ENCODE data around the gene ORC3.
"Not testable (repeated sequence)": the region's sequence is repeated elsewhere in the genome, so short reads cannot be mapped to it uniquely, and the experiment has no call there.

ORC3 gene

DNA sequence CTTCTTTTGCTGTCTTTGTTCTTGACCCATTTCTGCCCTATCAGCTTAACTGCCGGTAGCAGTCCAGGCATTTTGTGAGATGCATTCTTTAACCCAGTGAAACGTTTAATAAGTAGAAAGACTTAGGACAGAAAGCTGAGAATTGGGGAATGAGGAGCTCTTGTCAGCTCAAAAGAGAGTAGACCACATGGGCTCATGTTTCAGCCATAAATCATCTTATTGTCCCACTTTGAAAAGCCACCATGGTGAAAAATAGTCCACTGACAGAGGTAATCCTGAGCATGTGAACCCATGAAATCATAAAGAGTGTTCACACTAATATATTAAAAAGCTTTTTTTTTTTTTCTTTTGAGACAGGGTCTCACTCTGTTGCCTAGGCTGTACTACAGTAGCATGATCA is 16.3 kb downstream of the ORC3 start:
- H3K27me3 ChIP-seq (ENCODE audit: control insufficient read depth, insufficient read depth, low read length): no peaks in the 10 kb centered on the region
- peaks cover 36% of the 10 kb centered on the region for H3K36me3 ChIP-seq (ENCODE audit: control insufficient read depth, low read depth, low read length)
- H3K27ac ChIP-seq (ENCODE audit: low read length): no peak overlapping the region
- H3K4me3 ChIP-seq (ENCODE audit: low read length): no peak overlapping the region
- no peaks in the 10 kb centered on the region for H3K9me3 ChIP-seq (ENCODE audit: control insufficient read depth, low read depth, low read length)
- H3K4me1 ChIP-seq (ENCODE audit: control insufficient read depth, low read depth, low read length): peaks cover 20% of the 10 kb centered on the region
- H3K9ac ChIP-seq (ENCODE audit: low read length): no peak overlapping the region

- no peak overlapping the region for H3K9ac ChIP-seq (ENCODE audit: low read length)
- no peak overlapping the region for H3K4me3 ChIP-seq (ENCODE audit: low read length)
- peaks cover 9% of the 10 kb centered on the region for H3K4me1 ChIP-seq (ENCODE audit: control insufficient read depth, low read depth, low read length)
- H3K27me3 ChIP-seq (ENCODE audit: control insufficient read depth, insufficient read depth, low read length): no peaks in the 10 kb centered on the region
- H3K36me3 ChIP-seq (ENCODE audit: control insufficient read depth, low read depth, low read length): peaks cover 48% of the 10 kb centered on the region
- no peak overlapping the region for H3K27ac ChIP-seq (ENCODE audit: low read length)
- no peaks in the 10 kb centered on the region for H3K9me3 ChIP-seq (ENCODE audit: control insufficient read depth, low read depth, low read length)
Measured at GRCh38 chr6:87608802-87609201, 18.9 kb downstream of the ORC3 start.

DNA sequence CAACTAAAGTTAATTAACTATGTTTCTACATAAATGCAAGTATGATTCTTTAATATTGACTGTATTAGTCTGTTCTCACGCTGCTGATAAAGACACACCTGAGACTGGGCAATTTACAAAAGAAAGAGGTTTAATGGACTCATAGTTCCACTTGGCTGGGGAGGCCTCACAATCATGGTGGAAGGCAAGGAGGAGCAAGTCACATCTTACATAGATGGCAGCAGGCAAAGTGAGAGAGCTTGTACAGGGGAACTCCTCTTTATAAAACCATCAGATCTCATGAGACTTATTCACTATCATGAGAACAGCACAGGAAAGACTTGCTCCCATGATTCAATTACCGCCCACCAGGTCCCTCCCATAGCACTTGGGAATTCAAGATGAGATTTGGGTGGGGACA is 23.1 kb downstream of the ORC3 start:
- H3K9me3 ChIP-seq (ENCODE audit: control insufficient read depth, low read depth, low read length); H3K27me3 ChIP-seq (ENCODE audit: control insufficient read depth, insufficient read depth, low read length); H3K27ac ChIP-seq (ENCODE audit: low read length); H3K4me1 ChIP-seq (ENCODE audit: control insufficient read depth, low read depth, low read length); H3K9ac ChIP-seq (ENCODE audit: low read length); H3K4me3 ChIP-seq (ENCODE audit: low read length): not testable (repeated sequence)
- peaks cover 47% of the 10 kb centered on the region for H3K36me3 ChIP-seq (ENCODE audit: control insufficient read depth, low read depth, low read length)

GRCh38 chr6:87617405-87617804 is 27.5 kb downstream of the ORC3 start:
- peaks cover 28% of the 10 kb centered on the region for H3K36me3 ChIP-seq (ENCODE audit: control insufficient read depth, low read depth, low read length)
- H3K9me3 ChIP-seq (ENCODE audit: control insufficient read depth, low read depth, low read length): no peaks in the 10 kb centered on the region
- H3K4me3 ChIP-seq (ENCODE audit: low read length): no peak overlapping the region
- H3K4me1 ChIP-seq (ENCODE audit: control insufficient read depth, low read depth, low read length): no peaks in the 10 kb centered on the region
- H3K27me3 ChIP-seq (ENCODE audit: control insufficient read depth, insufficient read depth, low read length): no peaks in the 10 kb centered on the region
- no peak overlapping the region for H3K9ac ChIP-seq (ENCODE audit: low read length)
- no peak overlapping the region for H3K27ac ChIP-seq (ENCODE audit: low read length)

DNA sequence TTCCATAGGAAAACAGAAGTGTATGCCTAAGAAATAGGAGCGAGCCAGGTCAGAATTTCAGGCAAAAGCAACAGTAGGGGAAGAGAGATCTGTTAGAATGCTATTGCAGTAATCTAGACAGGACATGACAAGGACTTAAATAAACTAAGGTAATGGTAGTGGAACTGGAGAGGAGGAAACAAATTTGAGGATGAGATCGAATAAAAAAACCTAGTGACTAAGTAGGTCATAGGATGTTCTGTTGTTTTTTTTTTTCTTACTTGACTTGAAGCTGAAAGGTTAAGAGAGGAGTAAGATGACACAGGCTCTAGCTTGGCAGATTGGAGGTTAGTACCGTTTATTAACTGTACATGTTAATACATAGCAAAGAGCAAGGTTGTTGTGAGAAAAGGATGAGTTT is 28.6 kb downstream of the ORC3 start:
- no peaks in the 10 kb centered on the region for H3K9me3 ChIP-seq (ENCODE audit: control insufficient read depth, low read depth, low read length)
- no peak overlapping the region for H3K9ac ChIP-seq (ENCODE audit: low read length)
- H3K36me3 ChIP-seq (ENCODE audit: control insufficient read depth, low read depth, low read length): peaks cover 25% of the 10 kb centered on the region

DNA sequence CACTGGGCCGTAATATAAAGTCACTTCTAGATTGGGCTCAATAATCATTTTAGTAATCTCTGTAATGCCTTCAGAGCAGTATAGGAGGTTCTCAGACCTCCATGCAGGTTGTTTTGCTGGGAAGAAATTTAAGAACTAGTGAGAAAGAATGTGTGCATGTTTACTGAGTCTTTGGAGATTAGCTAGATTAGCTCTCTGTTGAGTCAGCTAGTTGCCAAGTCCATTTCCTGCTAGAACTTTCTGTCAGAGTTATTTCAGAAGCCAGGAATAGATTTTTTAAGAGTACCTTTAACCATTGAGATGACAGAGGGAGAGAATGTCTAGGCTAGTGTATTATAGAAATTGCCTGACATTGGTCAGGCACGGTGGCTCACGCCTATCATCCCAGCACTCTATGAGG is 33.3 kb downstream of the ORC3 start:
- H3K4me3 ChIP-seq (ENCODE audit: low read length): no peak overlapping the region
- peaks cover 23% of the 10 kb centered on the region for H3K36me3 ChIP-seq (ENCODE audit: control insufficient read depth, low read depth, low read length)
- no peaks in the 10 kb centered on the region for H3K9me3 ChIP-seq (ENCODE audit: control insufficient read depth, low read depth, low read length)
- no peak overlapping the region for H3K27ac ChIP-seq (ENCODE audit: low read length)
- H3K27me3 ChIP-seq (ENCODE audit: control insufficient read depth, insufficient read depth, low read length): no peaks in the 10 kb centered on the region
- no peaks in the 10 kb centered on the region for H3K4me1 ChIP-seq (ENCODE audit: control insufficient read depth, low read depth, low read length)
- no peak overlapping the region for H3K9ac ChIP-seq (ENCODE audit: low read length)

More for the DNA sequence above, 28.6 kb downstream of the ORC3 start:
- H3K27ac ChIP-seq (ENCODE audit: low read length): no peak overlapping the region
- no peak overlapping the region for H3K4me3 ChIP-seq (ENCODE audit: low read length)
- H3K4me1 ChIP-seq (ENCODE audit: control insufficient read depth, low read depth, low read length): no peaks in the 10 kb centered on the region
- no peaks in the 10 kb centered on the region for H3K27me3 ChIP-seq (ENCODE audit: control insufficient read depth, insufficient read depth, low read length)

DNA sequence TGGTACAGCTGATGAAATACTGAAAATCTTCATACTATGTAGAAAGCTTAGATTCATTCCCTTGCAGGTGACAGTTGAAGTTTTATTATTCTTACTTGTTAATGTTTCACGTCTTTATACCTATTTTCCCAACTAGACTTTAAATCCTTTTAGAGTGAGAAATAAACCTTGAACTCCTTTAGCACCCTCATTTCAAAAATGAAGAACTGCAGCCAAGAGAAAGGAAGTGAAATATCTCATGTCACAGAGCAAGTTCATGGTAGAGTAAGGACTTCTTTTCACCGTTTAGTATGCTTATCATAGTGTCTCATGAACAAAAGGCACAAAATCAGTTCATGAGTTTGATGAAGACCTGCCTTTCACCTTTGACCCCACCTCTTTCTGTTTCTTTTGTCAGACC is 38.5 kb downstream of the ORC3 start:
- no peak overlapping the region for H3K27ac ChIP-seq (ENCODE audit: low read length)
- H3K4me1 ChIP-seq (ENCODE audit: control insufficient read depth, low read depth, low read length): no peaks in the 10 kb centered on the region
- H3K36me3 ChIP-seq (ENCODE audit: control insufficient read depth, low read depth, low read length): peaks cover 16% of the 10 kb centered on the region
- H3K9me3 ChIP-seq (ENCODE audit: control insufficient read depth, low read depth, low read length): no peaks in the 10 kb centered on the region
- H3K4me3 ChIP-seq (ENCODE audit: low read length): no peak overlapping the region
- no peak overlapping the region for H3K9ac ChIP-seq (ENCODE audit: low read length)
- no peaks in the 10 kb centered on the region for H3K27me3 ChIP-seq (ENCODE audit: control insufficient read depth, insufficient read depth, low read length)

- no peak overlapping the region for H3K4me3 ChIP-seq (ENCODE audit: low read length)
- no peak overlapping the region for H3K27ac ChIP-seq (ENCODE audit: low read length)
- H3K27me3 ChIP-seq (ENCODE audit: control insufficient read depth, insufficient read depth, low read length): no peaks in the 10 kb centered on the region
- H3K9me3 ChIP-seq (ENCODE audit: control insufficient read depth, low read depth, low read length): no peaks in the 10 kb centered on the region
- H3K9ac ChIP-seq (ENCODE audit: low read length): no peak overlapping the region
- H3K4me1 ChIP-seq (ENCODE audit: control insufficient read depth, low read depth, low read length): no peaks in the 10 kb centered on the region
- H3K36me3 ChIP-seq (ENCODE audit: control insufficient read depth, low read depth, low read length): peaks cover 15% of the 10 kb centered on the region
Measured at GRCh38 chr6:87628881-87629280, 38.9 kb downstream of the ORC3 start.

- Histone ChIP-seq H3K4me1 (ENCODE audit: control insufficient read depth, low read depth, low read length) (no peaks in the 10 kb centered on the region), H3K27ac (ENCODE audit: low read length) (no peak overlapping the region), H3K36me3 (ENCODE audit: control insufficient read depth, low read depth, low read length) (peaks cover 22% of the 10 kb centered on the region), H3K4me3 (ENCODE audit: low read length) (no peak overlapping the region), H3K9me3 (ENCODE audit: control insufficient read depth, low read depth, low read length) (no peaks in the 10 kb centered on the region), H3K27me3 (ENCODE audit: control insufficient read depth, insufficient read depth, low read length) (no peaks in the 10 kb centered on the region), H3K9ac (ENCODE audit: low read length) (no peak overlapping the region)
Measured at GRCh38 chr6:87630746-87631145, 40.8 kb downstream of the ORC3 start.

DNA sequence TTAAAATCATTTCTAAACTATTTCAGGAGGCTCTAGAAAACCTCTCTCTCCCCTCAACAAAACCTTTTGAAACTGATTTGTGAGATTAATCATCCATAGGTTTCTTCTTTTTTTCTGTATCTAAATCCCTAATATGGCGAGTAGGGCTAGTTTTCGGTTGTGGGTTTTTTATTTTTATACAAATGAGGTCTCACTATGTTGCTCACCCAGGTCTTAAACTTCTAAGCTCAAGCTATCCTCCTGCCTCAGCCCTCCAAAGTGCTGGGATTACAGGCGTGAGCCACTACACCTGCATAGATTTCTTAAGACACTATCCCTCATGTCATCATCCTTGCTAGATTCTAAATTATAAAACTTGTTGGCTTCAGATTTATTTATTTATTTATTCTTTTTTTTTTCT is 43.9 kb downstream of the ORC3 start:
- Histone ChIP-seq H3K4me3 (ENCODE audit: low read length) (no peak overlapping the region), H3K27ac (ENCODE audit: low read length) (no peak overlapping the region), H3K27me3 (ENCODE audit: control insufficient read depth, insufficient read depth, low read length) (no peaks in the 10 kb centered on the region), H3K9me3 (ENCODE audit: control insufficient read depth, low read depth, low read length) (no peaks in the 10 kb centered on the region), H3K36me3 (ENCODE audit: control insufficient read depth, low read depth, low read length) (peaks cover 29% of the 10 kb centered on the region), H3K4me1 (ENCODE audit: control insufficient read depth, low read depth, low read length) (no peaks in the 10 kb centered on the region), H3K9ac (ENCODE audit: low read length) (no peak overlapping the region)

DNA sequence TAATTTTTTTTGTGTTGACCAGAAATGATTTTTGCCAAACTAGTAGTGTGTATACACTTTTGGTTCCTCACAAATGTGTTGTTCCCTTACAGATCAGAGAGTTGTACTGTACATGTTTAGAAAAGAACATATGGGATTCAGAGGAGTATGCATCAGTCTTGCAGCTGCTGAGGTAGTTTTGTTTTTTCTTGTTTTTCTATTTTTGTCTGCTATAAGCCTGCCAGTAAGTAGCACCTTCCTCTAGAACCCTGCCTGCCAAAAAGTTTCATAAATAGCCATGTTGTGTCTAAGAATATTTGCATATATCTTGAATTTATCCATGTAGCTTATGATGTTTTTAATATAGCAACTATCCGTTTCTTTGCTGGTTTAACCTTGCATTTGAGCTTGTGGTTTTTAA is 46.4 kb downstream of the ORC3 start:
- H3K9ac ChIP-seq (ENCODE audit: low read length): no peak overlapping the region
- no peaks in the 10 kb centered on the region for H3K27me3 ChIP-seq (ENCODE audit: control insufficient read depth, insufficient read depth, low read length)
- H3K36me3 ChIP-seq (ENCODE audit: control insufficient read depth, low read depth, low read length): peaks cover 36% of the 10 kb centered on the region
- H3K4me1 ChIP-seq (ENCODE audit: control insufficient read depth, low read depth, low read length): no peaks in the 10 kb centered on the region
- H3K27ac ChIP-seq (ENCODE audit: low read length): no peak overlapping the region
- H3K4me3 ChIP-seq (ENCODE audit: low read length): no peak overlapping the region
- H3K9me3 ChIP-seq (ENCODE audit: control insufficient read depth, low read depth, low read length): no peaks in the 10 kb centered on the region

DNA sequence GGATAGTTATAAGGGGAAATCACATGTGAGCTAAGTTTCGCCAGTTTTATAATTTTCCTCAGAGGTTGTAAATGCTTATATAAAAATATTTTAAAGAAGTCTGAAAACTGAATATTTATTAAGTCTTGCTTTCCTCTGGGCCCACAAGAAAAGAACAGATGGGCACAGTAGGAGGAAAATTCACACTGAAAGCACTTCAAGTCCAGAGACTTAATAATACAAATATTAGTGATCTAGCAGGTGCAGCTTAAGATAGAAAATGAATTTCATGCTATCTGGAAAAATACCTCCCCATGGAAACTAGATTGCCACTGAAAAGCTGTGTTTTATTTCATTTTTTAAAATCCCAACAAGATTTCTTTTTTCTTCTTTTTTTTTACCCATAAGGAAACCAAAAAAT is 47.2 kb downstream of the ORC3 start:
- Histone ChIP-seq H3K27ac (ENCODE audit: low read length) (no peak overlapping the region), H3K27me3 (ENCODE audit: control insufficient read depth, insufficient read depth, low read length) (no peaks in the 10 kb centered on the region), H3K4me3 (ENCODE audit: low read length) (no peak overlapping the region), H3K9ac (ENCODE audit: low read length) (no peak overlapping the region), H3K9me3 (ENCODE audit: control insufficient read depth, low read depth, low read length) (no peaks in the 10 kb centered on the region), H3K4me1 (ENCODE audit: control insufficient read depth, low read depth, low read length) (no peaks in the 10 kb centered on the region), H3K36me3 (ENCODE audit: control insufficient read depth, low read depth, low read length) (peaks cover 36% of the 10 kb centered on the region)
